LoVo (cell line): Measurements from ENCODE around the gene APP.

Experiments used
- DNase-seq: peaks from one replicate; pipeline ENCODE4 v3.0.0-alpha.2; 2016; ENCODE audit warnings: low spot score

Gene APP

GRCh38 chr21:25977068-25977611 lies 193.4 kb downstream of the APP start:
- DNase-seq = no peak

DNA sequence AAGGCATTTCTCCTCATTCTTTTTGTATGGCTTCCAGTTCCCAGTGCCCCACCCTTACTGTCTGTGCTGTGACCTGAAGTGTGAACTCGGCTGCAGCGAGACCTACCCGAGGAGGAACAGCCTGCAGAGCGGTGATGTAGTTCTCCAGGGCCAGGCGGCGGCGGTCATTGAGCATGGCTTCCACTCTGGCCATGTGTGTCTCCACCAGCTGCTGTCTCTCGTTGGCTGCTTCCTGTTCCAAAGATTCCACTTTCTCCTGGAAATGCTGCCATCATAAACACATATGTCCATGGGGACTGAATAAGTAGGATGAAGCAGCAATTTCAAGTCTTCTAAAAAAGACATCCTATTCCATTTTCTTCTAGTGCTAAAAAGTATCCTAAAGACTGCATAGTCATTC lies 195.6 kb downstream of the APP start:
- DNase-seq = no peak

DNA sequence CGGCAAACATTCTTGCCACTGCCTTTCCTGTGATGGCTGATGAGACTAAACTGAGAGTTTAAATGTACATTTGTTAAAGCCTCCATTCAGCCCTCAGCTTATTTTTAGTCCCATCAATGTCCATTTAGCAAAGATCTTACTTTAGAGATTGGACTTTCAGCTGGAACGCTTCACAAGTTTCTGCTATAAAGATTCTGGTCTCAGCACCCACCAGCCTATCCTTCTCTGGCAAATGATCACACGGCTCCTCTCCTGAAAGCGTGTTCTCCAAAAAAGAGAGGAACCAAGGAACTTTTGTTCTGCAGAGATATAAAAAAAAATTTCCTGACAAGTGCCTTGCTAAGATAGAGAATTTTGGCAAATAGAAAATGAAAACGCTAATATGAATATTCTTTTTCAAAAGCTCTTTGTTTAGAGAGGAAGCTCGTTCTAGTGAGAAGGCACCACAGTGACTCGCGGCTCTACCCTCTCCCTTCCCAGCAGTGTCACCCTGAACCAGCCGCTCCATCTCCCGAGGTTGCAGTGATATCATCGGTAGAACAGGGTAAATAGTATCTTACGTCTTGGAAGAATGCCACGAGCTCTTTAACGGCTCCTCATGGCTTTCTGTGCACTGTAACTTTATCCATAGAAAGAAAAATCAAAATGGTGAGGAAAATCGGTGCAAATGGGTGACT lies 200.2 kb downstream of the APP start:
- DNase-seq = no peak

- no peak for DNase-seq
These were observed 202.6 kb downstream of the APP start for GRCh38 chr21:25967901-25968438.

GRCh38 chr21:25967181-25967900 lies 203.2 kb downstream of the APP start:
- no peak for DNase-seq

- no peak for DNase-seq
These were observed 204.4 kb downstream of the APP start for GRCh38 chr21:25965951-25966707.

- no peak for DNase-seq
These were observed 205.6 kb downstream of the APP start for GRCh38 chr21:25964926-25965325.

DNA sequence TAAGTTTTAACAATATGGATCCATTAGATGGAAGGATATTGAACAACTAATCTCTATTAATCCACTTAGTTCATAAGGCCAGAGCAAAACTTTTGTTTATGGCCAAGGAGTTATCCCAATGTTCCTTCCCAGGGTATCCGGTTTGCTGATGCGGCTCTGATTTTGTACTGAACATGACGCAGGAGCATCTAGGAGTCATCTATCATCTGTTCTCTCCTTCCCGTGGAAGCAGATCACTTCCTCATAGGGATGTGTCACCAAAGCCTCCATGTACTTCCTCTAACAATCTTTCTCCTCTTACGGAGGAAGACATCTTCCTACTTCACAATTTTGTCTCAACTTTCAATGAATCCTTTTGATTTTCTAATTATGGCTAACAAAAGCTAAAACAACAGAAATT lies 206.6 kb downstream of the APP start:
- DNase-seq = no peak

- DNase-seq = no peak
These were observed 207.4 kb downstream of the APP start for GRCh38 chr21:25963181-25963580.

DNA sequence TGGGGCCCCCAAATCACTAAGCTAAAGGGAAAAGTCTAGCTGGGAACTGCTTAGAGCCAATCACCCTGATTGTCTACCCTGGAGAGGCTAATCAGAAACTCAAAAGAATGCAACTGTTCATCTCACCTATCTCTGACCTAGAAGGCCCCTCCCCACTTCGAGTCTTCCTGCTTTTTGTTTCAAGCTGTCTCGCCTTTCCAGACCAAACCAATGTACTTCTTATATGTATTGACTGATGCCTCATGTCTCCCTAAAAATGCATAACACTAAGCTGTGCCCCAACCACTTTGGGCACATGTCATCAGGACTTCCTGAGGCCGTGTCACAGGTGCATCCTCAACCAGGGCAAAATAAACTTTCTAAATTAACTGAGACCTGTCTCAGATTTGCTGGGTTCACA lies 209.5 kb downstream of the APP start:
- no peak for DNase-seq

DNA sequence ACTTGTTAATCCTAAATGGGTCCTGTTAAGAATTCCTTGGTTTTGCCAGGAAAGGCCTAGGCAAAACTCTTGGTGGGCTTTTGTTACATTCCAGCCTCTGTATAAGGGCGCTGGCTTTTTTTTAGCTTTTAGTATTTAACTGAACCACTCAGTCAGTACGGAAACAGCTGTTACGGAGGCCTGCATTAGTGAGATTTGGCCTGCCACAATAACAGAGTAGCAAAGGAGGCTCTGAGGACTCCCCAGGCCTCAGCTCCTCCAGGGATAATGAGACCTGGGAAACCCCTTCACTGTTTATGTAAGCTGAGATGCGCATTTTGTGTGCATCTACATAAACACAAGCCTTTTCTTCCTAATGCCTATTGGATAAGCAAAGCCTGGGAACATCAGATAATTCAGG lies 210.2 kb downstream of the APP start:
- no peak for DNase-seq

DNA sequence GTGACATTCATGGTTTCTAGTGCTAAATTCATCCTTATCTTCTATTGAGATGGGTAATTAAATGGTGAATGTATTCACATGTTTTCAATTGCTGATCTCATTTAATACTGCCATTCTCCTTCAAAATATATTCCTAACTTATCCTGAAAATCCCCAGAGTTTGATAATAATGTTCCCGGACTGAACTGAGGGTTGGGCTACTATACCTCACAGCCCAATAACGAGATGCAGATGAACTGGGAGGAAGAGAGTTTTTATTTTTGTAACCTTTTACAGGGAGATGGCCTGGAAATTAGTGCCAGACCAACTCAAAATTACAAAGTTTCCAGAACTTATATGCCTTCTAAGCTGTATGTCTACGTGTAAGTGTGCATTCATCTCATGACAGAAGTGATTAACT lies 210.8 kb downstream of the APP start:
- DNase-seq = no peak

GRCh38 chr21:25956993-25957714 lies 213.4 kb downstream of the APP start:
- no peak for DNase-seq

DNA sequence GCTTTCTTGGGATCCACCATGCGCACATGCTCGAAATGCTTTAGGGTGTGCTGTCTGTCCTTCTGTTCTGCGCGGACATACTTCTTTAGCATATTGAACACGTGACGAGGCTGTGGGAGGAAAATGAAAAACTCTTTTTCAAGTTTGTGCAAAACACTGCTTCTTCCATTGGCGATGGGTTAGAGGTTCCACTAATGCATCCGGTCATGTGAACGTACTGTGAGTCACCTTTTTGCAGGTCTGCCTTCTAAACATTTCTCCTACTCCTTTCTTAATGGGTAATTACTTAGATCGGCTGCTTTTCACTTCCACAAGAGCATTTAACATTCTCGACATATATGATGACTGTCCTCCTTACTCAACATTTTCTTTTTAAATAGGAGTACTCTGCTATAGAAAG lies 214.9 kb downstream of the APP start:
- DNase-seq = no peak

DNA sequence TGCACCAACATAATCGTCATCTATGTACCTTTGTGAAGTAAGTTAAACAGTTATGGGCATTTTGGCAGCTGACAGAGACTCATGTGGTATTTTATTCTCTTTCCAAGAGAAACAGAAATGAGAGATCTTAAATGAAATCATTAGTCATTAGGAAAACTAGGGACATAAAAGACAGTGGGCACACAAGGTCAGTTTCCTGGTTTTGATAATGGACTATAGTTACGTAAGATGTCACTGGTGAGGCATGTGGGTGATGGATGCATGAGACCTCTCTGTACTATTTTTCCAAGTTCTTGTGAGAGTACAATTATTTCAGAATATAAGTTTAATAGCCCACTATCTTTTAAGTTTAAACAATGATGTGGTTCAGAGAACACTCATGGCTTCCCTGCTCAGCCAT lies 216.9 kb downstream of the APP start:
- no peak for DNase-seq

GRCh38 chr21:25953196-25953595 lies 217.4 kb downstream of the APP start:
- DNase-seq = no peak

GRCh38 chr21:25952306-25952705 lies 218.3 kb downstream of the APP start:
- DNase-seq = no peak

DNA sequence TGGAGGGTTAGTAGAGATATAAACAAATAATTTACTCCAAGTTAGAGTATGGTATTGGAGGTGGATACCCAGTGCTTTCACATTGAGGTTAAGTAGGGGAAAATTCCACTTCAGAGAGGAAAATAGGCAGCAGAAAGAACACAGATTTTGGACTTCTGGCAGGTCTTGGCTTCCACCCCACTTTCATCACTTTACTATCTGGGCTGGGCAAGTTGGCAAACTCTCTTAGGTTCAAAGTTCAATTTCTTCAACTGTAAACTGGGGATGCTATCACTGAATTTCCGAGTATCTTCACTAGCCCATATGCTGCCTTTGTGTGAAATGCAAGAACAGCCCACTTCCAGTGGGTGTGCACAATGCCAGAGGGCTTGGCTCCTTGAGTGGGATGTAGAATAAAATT lies 220.9 kb downstream of the APP start:
- peak; percentile 20 for DNase-seq

DNA sequence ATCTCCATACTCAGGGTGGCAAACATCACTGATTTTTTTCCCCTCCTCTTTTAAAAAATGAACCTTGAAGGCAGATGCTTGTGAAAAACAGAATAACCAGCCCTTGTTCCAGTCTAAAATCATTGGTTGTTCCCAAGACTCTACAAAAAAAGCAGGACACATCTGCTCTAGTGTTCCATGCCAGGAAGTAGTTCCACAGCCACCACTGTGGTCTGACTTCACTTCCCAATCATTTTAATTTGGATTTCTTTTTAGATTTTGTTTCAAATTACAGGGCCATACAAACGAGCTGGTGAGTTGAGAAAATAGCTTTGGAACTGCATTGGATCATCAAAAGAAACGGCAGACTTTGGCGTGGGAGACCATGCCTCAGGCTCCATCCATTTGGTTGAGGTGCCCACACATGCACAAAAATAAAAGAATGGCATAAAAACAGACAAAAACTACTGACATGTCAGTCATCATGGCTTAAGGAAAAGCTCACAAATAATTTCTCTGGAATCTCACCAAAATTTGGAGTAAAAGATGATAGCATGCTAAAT lies 225.8 kb downstream of the APP start:
- DNase-seq = no peak

- DNase-seq = no peak
These were observed 226.5 kb downstream of the APP start for GRCh38 chr21:25944082-25944481.

GRCh38 chr21:25942135-25942534 lies 228.4 kb downstream of the APP start:
- DNase-seq = no peak

DNA sequence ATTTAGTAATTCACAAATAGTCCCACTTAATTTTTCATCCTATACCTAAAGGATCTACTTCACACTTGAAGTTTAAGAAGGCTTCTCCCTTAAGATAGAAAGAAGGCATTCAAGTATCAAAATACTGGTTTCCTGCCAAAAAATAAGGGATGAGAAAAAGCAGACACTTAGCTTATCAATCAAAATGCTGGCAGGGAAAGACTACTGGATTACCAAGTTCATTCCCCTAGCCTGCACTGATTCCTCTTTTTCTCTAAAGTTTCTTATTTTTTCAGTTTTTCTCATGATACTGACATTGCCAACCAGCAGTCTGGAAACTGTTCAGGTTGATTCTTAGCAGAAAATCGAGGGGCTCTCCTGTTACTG lies 231.2 kb downstream of the APP start:
- no peak for DNase-seq
